Lower leg skin (tissue), 4 donors: ENCODE results near the gene COL4A2. TPM values are rescaled to one million over a fixed set of nuclear protein-coding genes. Genes with fewer than 3 reads are reported as not detected.

Experiments
- DNase-seq, 2 donors: peaks; one replicate each; pipeline ENCODE4 v3.0.0-alpha.2; 2019; ENCODE audit warnings: low spot score in 2 of 2
- H3K4me3 ChIP-seq: fragments of 200-600 bp; sonication (generic); 2 replicates; pipeline ENCODE4 v1.5.1; 2017; ENCODE audit warnings: mild to moderate bottlenecking, low read depth; ENCODE audit not compliant: poor library complexity, severe bottlenecking
- POLR2A ChIP-seq, 2 donors: fragments of 450-650 bp; IDR thresholded peaks; one replicate each; pipeline ENCODE4 v1.6.1; 2016 to 2017; ENCODE audit warnings: antibody characterized with exemption in 2 of 2, mild to moderate bottlenecking in 1 of 2, moderate library complexity in 1 of 2
- WGBS, 2 donors: methylation state at CpG; one replicate each; pipeline ENCODE4 v1.1.5; 2018; 5-methylcytosine and 5-hydroxymethylcytosine counted together
- intact Hi-C: fragments of 100-400 bp; cut with DNase I; formaldehyde crosslinking; loops from one replicate; pipeline ENCODE4 v1.15.0; 2023; ENCODE audit warnings: low total_unique reads
- total RNA-seq, 4 donors: library from RNA; depleted of rRNA; stranded (reverse); fragments of >200 nt; gene quantifications; one replicate each; pipeline ENCODE4 v1.1.0, GENCODE V29; 2016
- TF ChIP-seq, protein P1 (sequence below), 3 donors: fragments of 450-650 bp; IDR thresholded peaks; one replicate each; pipeline ENCODE4 v1.5.1; 2016; ENCODE audit warnings: antibody characterized with exemption in 3 of 3, mild to moderate bottlenecking in 3 of 3, moderate library complexity in 2 of 3

COL4A2 gene
- total RNA-seq, 4 donors from 2014 or later = 40.8 to 119 (median 58.9) TPM

- DNase-seq = no peak
- no peak overlapping the region for H3K4me3 ChIP-seq
- intact Hi-C loops = no loop called here
- TF ChIP-seq POLR2A (IDR thresholded peaks at IDR 0.05) = no peak
- TF ChIP-seq, protein P1, sequence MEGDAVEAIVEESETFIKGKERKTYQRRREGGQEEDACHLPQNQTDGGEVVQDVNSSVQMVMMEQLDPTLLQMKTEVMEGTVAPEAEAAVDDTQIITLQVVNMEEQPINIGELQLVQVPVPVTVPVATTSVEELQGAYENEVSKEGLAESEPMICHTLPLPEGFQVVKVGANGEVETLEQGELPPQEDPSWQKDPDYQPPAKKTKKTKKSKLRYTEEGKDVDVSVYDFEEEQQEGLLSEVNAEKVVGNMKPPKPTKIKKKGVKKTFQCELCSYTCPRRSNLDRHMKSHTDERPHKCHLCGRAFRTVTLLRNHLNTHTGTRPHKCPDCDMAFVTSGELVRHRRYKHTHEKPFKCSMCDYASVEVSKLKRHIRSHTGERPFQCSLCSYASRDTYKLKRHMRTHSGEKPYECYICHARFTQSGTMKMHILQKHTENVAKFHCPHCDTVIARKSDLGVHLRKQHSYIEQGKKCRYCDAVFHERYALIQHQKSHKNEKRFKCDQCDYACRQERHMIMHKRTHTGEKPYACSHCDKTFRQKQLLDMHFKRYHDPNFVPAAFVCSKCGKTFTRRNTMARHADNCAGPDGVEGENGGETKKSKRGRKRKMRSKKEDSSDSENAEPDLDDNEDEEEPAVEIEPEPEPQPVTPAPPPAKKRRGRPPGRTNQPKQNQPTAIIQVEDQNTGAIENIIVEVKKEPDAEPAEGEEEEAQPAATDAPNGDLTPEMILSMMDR (IDR thresholded peaks at IDR 0.05) = no peak
- 93 to 94% methylated on average over 16 of the region's 16 CpGs for WGBS, 2 donors
Measured at GRCh38 chr13:110555601-110556223, 248.6 kb downstream of the COL4A2 start.

- TF ChIP-seq, protein P1 (IDR thresholded peaks at IDR 0.05) = no peak
- no peak for TF ChIP-seq POLR2A (IDR thresholded peaks at IDR 0.05)
- WGBS, 2 donors = 69 to 93% methylated on average over 1 of the region's 1 CpG
Measured at GRCh38 chr13:110556224-110556606, 249.1 kb downstream of the COL4A2 start.

GRCh38 chr13:110557082-110557481, 250.0 kb downstream of the COL4A2 start:
- no peak for TF ChIP-seq POLR2A (IDR thresholded peaks at IDR 0.05)
- TF ChIP-seq, protein P1 (IDR thresholded peaks at IDR 0.05) = no peak
- DNase-seq = no peak
- intact Hi-C loops = no loop called here
- WGBS, 2 donors = 95% methylated on average over 5 of the region's 5 CpGs
- H3K4me3 ChIP-seq = no peak overlapping the region

More at GRCh38 chr13:110556224-110556606, 249.1 kb downstream of the COL4A2 start:
- intact Hi-C loops = no loop called here
- DNase-seq = no peak
- H3K4me3 ChIP-seq = no peak overlapping the region

GRCh38 chr13:110557610-110558305, 250.7 kb downstream of the COL4A2 start:
- intact Hi-C loops = no loop called here
- no peak overlapping the region for H3K4me3 ChIP-seq
- DNase-seq = no peak
- TF ChIP-seq POLR2A (IDR thresholded peaks at IDR 0.05) = no peak
- TF ChIP-seq, protein P1 (IDR thresholded peaks at IDR 0.05) = no peak
- 95 to 97% methylated on average over 22 to 23 of the region's 23 CpGs for WGBS, 2 donors

GRCh38 chr13:110559429-110559943, 252.4 kb downstream of the COL4A2 start:
- DNase-seq = peak in 1 of 2 donors; percentile 89
- intact Hi-C loops = no loop called here
- no peak for TF ChIP-seq POLR2A (IDR thresholded peaks at IDR 0.05)
- TF ChIP-seq, protein P1 (IDR thresholded peaks at IDR 0.05) = no peak
- WGBS, 2 donors = 39 to 52% methylated on average over 15 of the region's 15 CpGs
- no peak overlapping the region for H3K4me3 ChIP-seq
